HG02759 (cell line): ENCODE measurements around the gene DYNC1H1.

Experiments
- ATAC-seq: cut with Tn5 transposase; IDR thresholded peaks from one replicate; pipeline ENCODE4 v1.9.1; 2021; ENCODE audit warnings: mild to moderate bottlenecking, moderate library complexity; ENCODE audit not compliant: unreplicated experiment

Gene DYNC1H1

GRCh38 chr14:102033241-102033640, 68.9 kb downstream of the DYNC1H1 start:
- ATAC-seq: no peak

- no peak for ATAC-seq
These were observed 69.9 kb downstream of the DYNC1H1 start for GRCh38 chr14:102034301-102034700.

GRCh38 chr14:102035914-102036313, 71.5 kb downstream of the DYNC1H1 start:
- no peak for ATAC-seq

- no peak for ATAC-seq
These were observed 73.3 kb downstream of the DYNC1H1 start for GRCh38 chr14:102037686-102038085.

GRCh38 chr14:102039157-102039556, 74.8 kb downstream of the DYNC1H1 start:
- no peak for ATAC-seq

GRCh38 chr14:102040153-102040552, 75.8 kb downstream of the DYNC1H1 start:
- no peak for ATAC-seq

GRCh38 chr14:102042699-102043098, 78.3 kb downstream of the DYNC1H1 start:
- no peak for ATAC-seq

GRCh38 chr14:102043251-102044025, 79.1 kb downstream of the DYNC1H1 start:
- ATAC-seq: no peak

- no peak for ATAC-seq
These were observed 80.2 kb downstream of the DYNC1H1 start for GRCh38 chr14:102044566-102044965.

GRCh38 chr14:102046337-102047278, 82.2 kb downstream of the DYNC1H1 start:
- no peak for ATAC-seq

GRCh38 chr14:102047808-102048540, 83.6 kb downstream of the DYNC1H1 start:
- ATAC-seq: no peak

GRCh38 chr14:102049258-102050025, 85.1 kb downstream of the DYNC1H1 start:
- no peak for ATAC-seq

GRCh38 chr14:102050026-102050405, 85.6 kb downstream of the DYNC1H1 start:
- ATAC-seq: no peak

GRCh38 chr14:102050625-102051024, 86.3 kb downstream of the DYNC1H1 start:
- ATAC-seq: no peak

- no peak for ATAC-seq
These were observed 88.1 kb downstream of the DYNC1H1 start for GRCh38 chr14:102052522-102052921.

GRCh38 chr14:102055181-102055901, 91.0 kb downstream of the DYNC1H1 start:
- no peak for ATAC-seq

- no peak for ATAC-seq
These were observed 92.5 kb downstream of the DYNC1H1 start for GRCh38 chr14:102056694-102057442.

GRCh38 chr14:102057480-102058114, 93.2 kb downstream of the DYNC1H1 start:
- no peak for ATAC-seq

GRCh38 chr14:102058146-102058545, 93.8 kb downstream of the DYNC1H1 start:
- no peak for ATAC-seq
